Measurements from ENCODE around the gene DCTPP1. TPM values are rescaled to one million over a fixed set of nuclear protein-coding genes. Genes with fewer than 3 reads are reported as not detected.

The DCTPP1 gene
- total RNA-seq, 1 experiment from 2014 or later = 111 TPM

- DNase-seq (ENCODE audit: low spot score) = no peak
These were observed 47.5 kb downstream of the DCTPP1 start, which contains the start of gene SEPTIN1 for GRCh38 chr16:30382111-30382881. SEPTIN1 (minus strand) TSS chr16:30382561; CDS start chr16:30382542, 19 bp downstream.

GRCh38 chr16:30381291-30382041, 48.4 kb downstream of the DCTPP1 start:
- no peak for DNase-seq (ENCODE audit: low spot score)

GRCh38 chr16:30380803-30381208, 49.0 kb downstream of the DCTPP1 start:
- DNase-seq (ENCODE audit: low spot score) = no peak

GRCh38 chr16:30380072-30380802, 49.6 kb downstream of the DCTPP1 start:
- no peak for DNase-seq (ENCODE audit: low spot score)

GRCh38 chr16:30379158-30379783, 50.6 kb downstream of the DCTPP1 start:
- no peak for DNase-seq (ENCODE audit: low spot score)

GRCh38 chr16:30378236-30379157, 51.3 kb downstream of the DCTPP1 start:
- peak; percentile 96 for DNase-seq (ENCODE audit: low spot score)

- DNase-seq (ENCODE audit: low spot score) = peak; percentile 89
These were observed 52.0 kb downstream of the DCTPP1 start for GRCh38 chr16:30377812-30378235.

- DNase-seq (ENCODE audit: low spot score) = no peak
These were observed 52.6 kb downstream of the DCTPP1 start for GRCh38 chr16:30377050-30377811.

GRCh38 chr16:30376461-30376902, 53.3 kb downstream of the DCTPP1 start:
- DNase-seq (ENCODE audit: low spot score) = no peak

GRCh38 chr16:30375864-30376263, 54.0 kb downstream of the DCTPP1 start:
- DNase-seq (ENCODE audit: low spot score) = no peak

- DNase-seq (ENCODE audit: low spot score) = no peak
These were observed 55.3 kb downstream of the DCTPP1 start, which contains the start of gene MYL11 for GRCh38 chr16:30374538-30374937. MYL11 (plus strand) TSS chr16:30374802; CDS start chr16:30374858, 56 bp downstream.

Small RNA genes within 50 kb of the gene (small RNA-seq; reads per million reads assigned to genes)
- not detected for gene RF00019
- gene RF00406 = 0.50 reads per million

Other genes with a start within 250 kb of the DCTPP1 start
- gene CORO1A, start 246.4 kb downstream of the DCTPP1 start, total RNA-seq (2014; rRNA removed; shearing (Covaris generic)) = 7.6 and 10.1 TPM in 2 replicates
- gene BOLA2B, start 236.4 kb downstream of the DCTPP1 start, total RNA-seq (2014; rRNA removed; shearing (Covaris generic)) = 143 and 216 TPM in 2 replicates
- 81.6 and 97.9 TPM in 2 replicates for gene SLX1A, start 236.2 kb downstream of the DCTPP1 start, total RNA-seq (2014; rRNA removed; shearing (Covaris generic))
- 7.5 and 14.0 TPM in 2 replicates for gene SULT1A3, start 230.8 kb downstream of the DCTPP1 start, total RNA-seq (2014; rRNA removed; shearing (Covaris generic))
- gene NPIPB13, start 181.6 kb downstream of the DCTPP1 start, total RNA-seq (2014; rRNA removed; shearing (Covaris generic)) = 0.39 and 1.0 TPM in 2 replicates
- 42.8 and 49.4 TPM in 2 replicates for gene CD2BP2, start 74.7 kb downstream of the DCTPP1 start, total RNA-seq (2014; rRNA removed; shearing (Covaris generic))
- gene TBC1D10B, start 59.5 kb downstream of the DCTPP1 start, total RNA-seq (2014; rRNA removed; shearing (Covaris generic)) = 63.3 and 66.5 TPM in 2 replicates
- gene MYL11, start 55.2 kb downstream of the DCTPP1 start, total RNA-seq (2014; rRNA removed; shearing (Covaris generic)) = 1.0 TPM in 1 of 2 replicates, not detected in the other
- 0.16 TPM in 1 of 2 replicates, not detected in the other for gene SEPTIN1, start 47.5 kb downstream of the DCTPP1 start, total RNA-seq (2014; rRNA removed; shearing (Covaris generic))
- 19.0 and 20.3 TPM in 2 replicates for gene ZNF48, start 34.6 kb downstream of the DCTPP1 start, total RNA-seq (2014; rRNA removed; shearing (Covaris generic))
- gene ZNF771, start 22.4 kb downstream of the DCTPP1 start, total RNA-seq (2014; rRNA removed; shearing (Covaris generic)) = 12.6 and 17.7 TPM in 2 replicates
- 11.0 and 12.4 TPM in 2 replicates for gene SEPHS2, start 15.8 kb upstream of the DCTPP1 start, total RNA-seq (2014; rRNA removed; shearing (Covaris generic))
- not detected in 2 replicates for gene ITGAL, start 42.7 kb upstream of the DCTPP1 start, total RNA-seq (2014; rRNA removed; shearing (Covaris generic))
- 47.1 and 47.9 TPM in 2 replicates for gene ZNF768, start 96.5 kb upstream of the DCTPP1 start, total RNA-seq (2014; rRNA removed; shearing (Covaris generic))
- 7.9 and 8.8 TPM in 2 replicates for gene ZNF747, start 104.8 kb upstream of the DCTPP1 start, total RNA-seq (2014; rRNA removed; shearing (Covaris generic))
- gene ZNF764, start 128.3 kb upstream of the DCTPP1 start, total RNA-seq (2014; rRNA removed; shearing (Covaris generic)) = 8.3 and 9.9 TPM in 2 replicates
- gene ZNF688, start 141.7 kb upstream of the DCTPP1 start, total RNA-seq (2014; rRNA removed; shearing (Covaris generic)) = 5.7 and 7.5 TPM in 2 replicates
- gene ZNF785, start 155.7 kb upstream of the DCTPP1 start, total RNA-seq (2014; rRNA removed; shearing (Covaris generic)) = 7.7 and 12.2 TPM in 2 replicates
- 4.9 and 7.7 TPM in 2 replicates for gene ZNF689, start 180.4 kb upstream of the DCTPP1 start, total RNA-seq (2014; rRNA removed; shearing (Covaris generic))
- gene PRR14, start 220.9 kb upstream of the DCTPP1 start, total RNA-seq (2014; rRNA removed; shearing (Covaris generic)) = 20.8 and 22.9 TPM in 2 replicates
- 33.6 and 38.0 TPM in 2 replicates for gene FBRS, start 228.4 kb upstream of the DCTPP1 start, total RNA-seq (2014; rRNA removed; shearing (Covaris generic))

All from HT-29 (cell line).